GM19455 (cell line): ENCODE data around the gene ITPA.
"Not testable (repeated sequence)": the region's sequence is repeated elsewhere in the genome, so short reads cannot be mapped to it uniquely, and the experiment has no call there.

Experiments used
- ATAC-seq: cut with Tn5 transposase; IDR thresholded peaks from one replicate; pipeline ENCODE4 v1.9.1; 2021; ENCODE audit not compliant: unreplicated experiment

ITPA gene

DNA sequence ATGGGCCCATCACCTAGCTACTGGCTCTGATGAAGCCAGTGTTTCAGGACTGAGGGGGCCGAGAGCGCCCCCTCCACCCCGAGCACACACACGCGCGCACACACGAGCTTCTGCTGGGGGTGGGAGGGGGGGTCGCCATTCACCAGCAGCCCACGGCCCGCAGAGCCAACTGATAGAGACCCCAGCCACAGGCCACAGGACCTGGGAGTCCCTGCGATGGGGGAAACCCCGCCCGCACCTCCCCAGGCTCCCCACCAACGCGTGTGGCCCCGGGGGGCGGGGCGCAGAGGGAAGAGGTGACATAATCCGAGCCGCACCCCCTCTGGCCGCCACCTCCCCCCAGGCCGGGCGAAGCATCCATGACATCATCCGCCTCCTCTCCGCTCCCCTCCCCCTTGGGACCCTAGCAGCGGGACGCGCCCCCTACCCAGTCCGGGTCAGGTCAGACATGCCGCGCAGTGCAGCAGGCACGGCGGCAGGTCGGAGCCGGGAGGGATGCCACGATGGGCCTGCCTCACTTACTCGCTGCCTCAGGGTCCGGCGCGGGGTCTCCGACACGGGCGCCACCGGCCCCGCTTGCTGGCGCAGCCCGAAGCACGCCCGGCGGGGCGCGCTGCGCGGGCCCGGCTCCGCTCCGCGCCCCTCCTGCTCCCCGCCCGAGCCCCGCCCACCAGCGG lies 36.2 kb upstream of the ITPA start, which contains the start of gene LZTS3:
TSS of gene LZTS3 (minus strand) at position 617 of the 677 bp plus-strand sequence. CDS start 6,386 bp downstream, outside the sequence.
- peak; percentile 86 for ATAC-seq

DNA sequence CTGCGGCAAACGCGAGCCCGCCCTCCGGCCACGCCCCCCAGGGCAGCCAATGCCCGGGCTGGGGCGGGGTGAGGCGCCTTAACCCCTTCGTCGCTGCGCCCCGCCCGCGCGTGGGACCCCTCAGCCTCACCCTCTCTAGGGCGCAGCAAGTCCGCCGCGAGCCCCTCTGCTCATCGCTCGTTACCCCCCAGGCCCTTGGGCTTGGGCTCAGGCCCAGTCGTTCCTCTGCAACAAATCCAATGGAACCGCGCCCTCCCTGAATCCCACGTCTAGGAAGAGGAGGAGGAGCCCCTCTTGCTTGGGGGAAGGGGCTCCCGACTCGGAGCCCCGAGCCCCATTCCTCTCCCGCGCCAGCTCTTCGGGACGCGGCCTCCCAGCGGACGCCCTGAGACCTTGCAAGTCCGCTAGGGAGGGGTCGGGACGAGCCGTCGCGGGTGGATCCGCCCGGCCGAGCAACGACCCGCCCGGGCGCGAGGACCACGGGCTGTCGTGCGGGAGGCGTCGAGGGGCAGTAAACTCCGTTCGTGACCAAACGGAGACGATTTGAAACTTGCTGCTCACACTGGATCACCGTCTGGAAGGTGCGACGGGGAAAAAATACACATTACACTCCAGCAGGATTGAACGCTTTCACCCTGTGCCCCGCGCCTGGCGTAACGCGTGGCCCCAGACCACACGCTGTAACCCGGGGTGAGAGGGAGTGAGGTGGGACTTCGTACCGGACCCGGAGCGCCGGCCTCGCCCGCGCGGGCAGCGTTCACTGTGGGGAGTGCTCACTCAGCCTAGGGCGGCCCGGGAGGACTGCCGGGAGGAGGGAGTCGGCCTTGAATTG lies 35.5 kb upstream of the ITPA start:
- ATAC-seq: peak; percentile 36

DNA sequence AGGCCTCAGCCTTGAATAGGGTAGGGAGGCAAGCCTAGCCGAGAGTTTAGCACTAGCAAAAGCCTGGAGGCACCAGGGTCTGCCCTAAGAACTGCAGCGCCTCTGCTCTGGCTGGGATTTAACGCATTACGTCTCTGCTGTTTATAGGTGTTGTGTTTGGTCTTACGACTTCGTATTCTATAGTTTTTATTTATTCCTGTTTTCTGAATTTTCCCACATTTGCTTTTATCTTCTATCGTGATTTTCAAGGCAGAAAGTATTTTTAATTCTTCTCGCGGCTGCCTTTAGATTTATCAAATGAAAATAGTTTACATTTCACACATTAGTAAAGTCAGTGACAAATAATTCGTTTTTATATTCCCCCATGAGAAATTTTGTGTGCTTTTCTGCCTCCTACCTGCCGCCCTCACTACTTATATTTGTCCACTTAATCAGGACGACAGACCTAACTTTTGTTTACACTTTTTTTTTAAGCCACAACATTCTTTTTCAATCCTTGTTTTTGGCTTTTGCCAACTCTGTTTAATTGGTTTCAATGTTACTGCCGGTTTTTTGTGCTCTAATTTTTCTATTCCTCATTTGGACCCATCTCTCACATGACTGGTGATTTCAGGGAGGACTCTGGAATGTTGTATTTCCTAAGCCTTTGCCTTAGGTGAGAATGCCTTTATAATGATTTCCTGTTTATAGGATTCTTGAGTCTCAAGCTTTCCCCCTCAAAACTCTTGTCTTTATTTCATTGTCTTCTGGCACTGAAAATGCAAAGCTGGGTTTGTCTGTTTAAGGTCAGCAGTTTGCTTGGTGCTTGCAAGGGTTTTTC lies 34.6 kb upstream of the ITPA start:
- no peak for ATAC-seq

DNA sequence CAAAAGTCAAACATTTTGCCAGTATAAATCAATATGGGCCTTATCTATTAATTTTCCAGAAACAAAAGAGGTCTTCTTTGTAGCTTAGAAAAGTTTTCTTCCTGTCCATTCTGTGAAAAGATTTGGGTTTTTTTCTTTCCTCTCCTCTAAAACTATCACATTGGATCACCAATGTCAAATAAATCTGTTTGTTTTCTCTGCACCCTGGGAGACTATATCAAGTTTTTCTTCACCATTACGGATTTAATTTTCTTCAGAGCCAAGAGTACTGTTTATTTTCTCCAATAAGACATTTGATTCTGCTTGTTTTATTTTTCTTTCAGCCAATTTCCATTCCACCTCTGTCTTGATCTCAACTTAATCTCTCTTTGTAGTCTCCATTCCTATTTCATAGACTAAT lies 34.0 kb upstream of the ITPA start:
- ATAC-seq: no peak

DNA sequence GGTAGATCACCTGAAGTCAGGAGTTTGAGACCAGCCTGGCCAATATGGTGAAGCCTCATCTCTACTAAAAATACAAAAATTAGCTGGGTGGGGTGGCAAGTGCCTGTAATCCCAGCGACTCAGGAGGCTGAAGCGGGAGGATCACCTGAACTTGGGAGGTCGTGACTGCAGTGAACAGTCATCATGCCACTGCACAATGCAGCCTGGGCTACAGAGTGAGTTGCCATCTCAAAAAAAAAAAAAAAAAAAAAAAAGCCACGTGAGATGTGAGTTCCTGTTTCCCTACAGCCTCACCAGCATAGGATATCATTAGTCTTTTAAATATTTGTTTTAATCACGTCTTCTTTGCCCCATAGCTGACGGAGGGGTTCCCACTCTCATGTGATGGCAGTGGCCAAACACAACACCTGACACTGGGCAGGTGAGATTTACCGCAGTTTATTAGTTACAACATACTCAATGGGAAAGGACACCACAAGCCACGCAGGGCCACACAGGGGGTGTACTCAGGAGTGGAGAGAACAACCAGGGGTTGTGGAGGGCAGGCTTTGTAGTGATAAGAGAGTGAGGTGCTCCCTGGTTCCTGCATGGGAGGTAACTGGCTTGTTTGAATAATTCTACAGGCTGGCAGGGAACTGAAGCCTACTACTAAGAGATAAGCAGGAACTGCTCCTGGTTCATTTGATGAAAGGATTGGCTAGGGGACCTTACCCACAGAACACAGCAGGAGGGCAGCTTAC lies 31.4 kb upstream of the ITPA start:
- no peak for ATAC-seq

DNA sequence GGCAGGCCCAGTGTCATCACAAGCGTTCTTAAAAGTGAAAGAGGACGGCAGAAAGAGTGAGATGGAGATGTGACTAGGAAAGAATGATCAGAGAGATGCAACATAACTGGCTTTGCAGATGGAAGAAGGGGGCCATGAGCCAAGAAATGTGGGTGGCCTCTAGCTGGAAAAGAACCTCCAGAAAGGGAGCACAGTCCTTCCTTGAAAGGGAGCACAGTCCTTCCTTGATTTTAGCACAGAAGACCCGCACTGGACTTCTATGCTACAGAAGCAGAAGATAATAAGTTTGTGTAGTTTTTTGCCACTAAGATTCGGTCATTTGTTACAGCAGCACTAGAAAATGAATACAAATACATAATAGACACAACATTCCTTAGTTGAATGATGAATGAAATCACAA lies 29.0 kb upstream of the ITPA start:
- no peak for ATAC-seq

DNA sequence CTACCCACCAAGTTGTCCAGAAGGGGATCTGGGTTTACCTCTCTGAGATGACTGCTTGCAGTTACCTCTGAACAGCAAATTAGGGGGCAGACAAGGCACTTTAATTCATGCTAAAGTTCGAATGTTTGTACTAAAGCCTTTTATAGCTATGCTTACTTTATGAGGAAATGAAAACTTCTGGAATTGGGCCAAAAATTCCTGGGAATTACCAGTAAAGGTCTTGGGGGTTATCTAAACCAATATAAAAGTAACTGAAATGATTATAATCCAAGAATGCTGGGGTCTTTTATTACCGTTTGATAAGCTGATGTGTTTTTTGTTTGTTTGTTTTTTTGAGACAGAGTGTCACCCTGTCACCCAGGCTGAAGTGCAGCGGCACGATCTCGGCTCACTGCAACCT lies 28.0 kb upstream of the ITPA start:
- ATAC-seq: no peak

DNA sequence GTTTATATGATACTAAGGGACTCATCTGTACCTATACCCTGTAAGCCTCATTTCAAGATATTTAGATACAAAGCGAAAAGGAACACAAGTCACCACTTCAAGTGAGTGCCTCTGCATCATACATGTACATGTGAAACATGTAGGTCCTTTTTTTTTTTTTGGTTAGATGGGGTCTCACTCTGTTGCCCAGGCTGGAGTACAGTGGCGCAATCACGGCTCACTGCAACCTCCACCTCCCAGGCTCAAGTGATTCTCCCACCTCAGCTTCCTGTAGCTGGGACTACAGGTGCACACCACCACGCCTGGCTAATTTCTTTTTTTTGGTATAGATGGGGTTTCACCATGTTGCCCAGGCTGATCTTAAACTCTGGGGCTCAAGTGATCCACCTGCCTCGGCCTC lies 26.9 kb upstream of the ITPA start:
- not testable (repeated sequence) for ATAC-seq

DNA sequence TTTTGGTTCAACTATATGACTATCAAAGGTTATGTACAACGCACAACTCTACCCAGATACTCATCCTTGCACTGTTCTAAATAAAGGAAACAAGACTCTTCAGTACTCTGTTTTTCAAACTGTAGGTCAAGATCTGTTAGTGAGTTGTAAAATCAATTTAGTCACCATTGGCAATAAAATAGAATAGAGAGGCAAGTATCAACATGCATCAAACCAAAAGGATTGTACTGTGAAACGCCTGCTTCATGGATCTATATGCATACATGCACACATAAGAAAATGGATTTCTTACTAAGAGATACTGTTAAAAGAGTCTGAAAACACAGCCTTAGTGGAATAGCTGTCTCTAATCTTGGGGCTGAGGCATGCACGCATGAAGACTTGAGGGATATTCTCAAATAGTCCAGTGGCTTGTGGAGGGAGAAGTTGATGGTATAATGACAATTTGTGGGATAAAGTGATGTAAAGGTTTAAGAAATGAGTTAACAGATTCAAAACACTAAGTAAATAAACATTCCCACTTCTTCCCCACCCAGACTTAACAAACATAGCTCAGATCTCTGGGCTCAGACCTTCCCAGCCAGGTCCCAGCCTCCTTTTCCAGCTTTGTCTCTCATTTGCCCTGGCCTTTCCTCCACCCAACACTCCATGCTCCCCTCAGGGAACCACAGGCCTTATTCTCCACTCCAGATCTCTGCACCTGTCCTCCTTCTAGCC lies 25.2 kb upstream of the ITPA start:
- no peak for ATAC-seq

DNA sequence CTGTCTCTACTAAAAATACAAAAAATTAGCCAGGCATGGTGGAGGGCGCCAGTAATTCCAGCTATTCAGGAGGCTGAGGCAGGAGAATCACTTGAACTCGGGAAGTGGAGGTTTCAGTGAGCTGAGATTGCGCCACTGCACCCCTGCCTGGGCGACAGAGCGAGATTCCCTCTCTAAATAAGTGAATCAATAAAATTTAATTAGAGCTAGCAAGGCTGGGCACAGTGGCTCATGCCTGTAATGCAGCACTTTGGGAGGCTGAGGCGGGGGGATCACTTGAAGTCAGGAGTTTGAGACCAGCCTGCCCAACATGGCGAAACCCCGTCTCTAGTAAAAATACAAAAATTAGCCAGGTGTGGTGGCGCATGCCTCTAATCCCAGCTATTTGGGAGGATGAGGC lies 21.4 kb upstream of the ITPA start:
- not testable (repeated sequence) for ATAC-seq

DNA sequence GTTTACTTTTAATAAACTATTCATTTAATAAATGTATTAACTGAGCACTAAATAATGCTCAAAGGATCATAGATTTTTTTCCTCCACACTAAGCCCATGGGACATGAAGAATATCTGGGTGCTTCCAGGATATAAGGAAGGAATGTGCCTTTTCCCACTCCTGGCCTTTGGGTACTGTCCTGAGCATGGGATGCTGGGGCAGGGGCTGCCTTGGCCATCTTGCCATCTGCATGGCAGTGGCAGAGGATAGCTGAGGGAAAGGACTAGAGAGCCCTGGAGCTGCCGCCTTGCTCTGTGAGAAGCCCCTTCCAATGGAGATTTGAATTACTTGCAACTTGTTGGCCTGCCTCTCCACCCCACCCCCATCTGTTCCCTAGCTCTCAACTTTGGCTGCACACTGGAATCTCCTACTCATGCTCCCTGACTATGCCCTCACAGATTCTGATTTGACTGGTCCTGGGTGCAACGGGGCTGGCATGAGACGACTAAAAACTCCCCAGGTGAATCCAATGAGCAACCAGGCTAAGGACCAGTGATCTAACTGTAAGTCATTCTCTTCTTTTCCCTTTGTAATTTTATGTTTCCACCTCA lies 20.4 kb upstream of the ITPA start:
- no peak for ATAC-seq

DNA sequence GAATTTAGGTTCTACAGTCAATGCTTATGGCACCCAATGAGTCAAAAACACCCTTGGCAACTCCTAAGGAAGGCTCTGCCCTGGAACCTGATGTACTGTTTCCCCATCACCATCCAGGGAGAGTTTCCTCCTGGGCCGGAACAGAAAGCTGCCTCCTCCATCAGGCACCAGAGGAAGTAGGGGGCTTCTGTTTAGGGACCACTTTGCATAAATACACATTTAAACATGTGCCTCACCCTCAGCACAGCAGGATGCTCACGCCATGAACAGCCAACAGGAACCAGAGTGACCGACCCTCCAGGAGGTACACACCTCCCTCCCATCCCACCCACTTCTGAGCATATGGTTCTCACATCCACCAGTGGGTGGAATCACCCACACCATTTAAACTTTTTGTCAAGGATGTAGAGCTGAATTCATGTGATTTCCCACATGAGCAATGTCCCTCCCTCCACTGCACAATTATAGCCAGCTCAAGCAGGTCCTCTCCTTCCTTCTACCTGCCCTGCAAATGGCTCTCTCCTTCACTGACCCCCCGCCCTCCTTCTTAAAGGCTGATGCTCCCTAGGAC lies 19.7 kb upstream of the ITPA start:
- no peak for ATAC-seq

DNA sequence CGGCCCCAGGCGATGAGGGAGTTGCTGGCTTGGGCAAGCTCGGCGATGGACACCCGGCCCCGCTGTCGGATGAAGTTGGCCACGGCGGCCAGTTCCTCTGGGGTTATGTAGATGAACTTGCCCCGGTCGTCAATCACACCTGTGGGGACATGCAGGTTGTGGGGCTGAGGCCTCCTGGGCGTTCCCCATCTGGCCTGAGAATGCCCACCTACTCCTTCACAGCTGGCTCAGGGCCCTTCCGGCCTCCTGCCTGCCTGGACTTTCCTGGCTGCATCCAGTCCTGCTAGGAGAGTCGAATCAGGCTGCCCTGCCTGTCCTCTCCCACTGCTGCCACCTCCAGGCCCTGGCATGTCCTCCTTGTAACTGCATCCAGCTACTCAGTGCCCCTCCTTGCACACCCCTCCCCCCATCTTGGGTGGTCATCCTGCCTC lies 18.6 kb upstream of the ITPA start:
- no peak for ATAC-seq

DNA sequence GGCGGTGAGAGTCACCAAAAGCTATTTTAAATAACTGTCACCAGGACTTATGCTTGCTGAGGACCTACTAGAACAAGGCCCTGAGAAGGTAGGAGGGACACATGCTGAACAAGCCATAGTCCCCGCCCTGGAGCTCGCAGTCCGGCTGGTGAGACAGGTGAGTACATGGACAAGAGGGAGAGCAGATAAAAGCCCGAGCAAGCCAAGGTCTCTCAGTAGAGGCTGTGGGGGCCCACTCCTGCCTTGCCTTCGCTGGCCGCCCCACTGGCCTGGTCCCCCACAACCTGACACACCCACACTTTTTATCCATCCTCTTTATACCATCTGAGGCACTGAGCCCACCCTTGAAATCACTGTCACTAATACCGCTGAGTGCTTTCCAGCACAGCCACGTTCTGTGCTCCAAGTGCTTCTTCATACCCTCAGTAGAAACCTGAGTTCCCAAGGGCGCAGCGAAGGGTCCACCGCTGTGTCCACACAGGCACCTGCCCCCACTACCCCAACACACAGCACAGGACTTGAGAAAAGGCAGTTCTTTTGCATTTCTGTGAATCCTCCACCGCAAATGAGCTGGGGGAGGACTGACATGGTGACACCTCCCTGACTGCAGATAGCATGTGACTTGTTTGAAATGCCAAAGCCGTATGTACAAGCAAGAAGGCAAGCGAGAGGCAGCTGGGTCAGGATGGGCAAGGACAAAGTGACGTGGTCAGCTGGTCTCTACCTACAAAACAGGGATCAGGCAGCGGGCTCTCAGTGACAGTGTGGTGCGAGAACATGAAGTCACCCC lies 16.9 kb upstream of the ITPA start:
- no peak for ATAC-seq

DNA sequence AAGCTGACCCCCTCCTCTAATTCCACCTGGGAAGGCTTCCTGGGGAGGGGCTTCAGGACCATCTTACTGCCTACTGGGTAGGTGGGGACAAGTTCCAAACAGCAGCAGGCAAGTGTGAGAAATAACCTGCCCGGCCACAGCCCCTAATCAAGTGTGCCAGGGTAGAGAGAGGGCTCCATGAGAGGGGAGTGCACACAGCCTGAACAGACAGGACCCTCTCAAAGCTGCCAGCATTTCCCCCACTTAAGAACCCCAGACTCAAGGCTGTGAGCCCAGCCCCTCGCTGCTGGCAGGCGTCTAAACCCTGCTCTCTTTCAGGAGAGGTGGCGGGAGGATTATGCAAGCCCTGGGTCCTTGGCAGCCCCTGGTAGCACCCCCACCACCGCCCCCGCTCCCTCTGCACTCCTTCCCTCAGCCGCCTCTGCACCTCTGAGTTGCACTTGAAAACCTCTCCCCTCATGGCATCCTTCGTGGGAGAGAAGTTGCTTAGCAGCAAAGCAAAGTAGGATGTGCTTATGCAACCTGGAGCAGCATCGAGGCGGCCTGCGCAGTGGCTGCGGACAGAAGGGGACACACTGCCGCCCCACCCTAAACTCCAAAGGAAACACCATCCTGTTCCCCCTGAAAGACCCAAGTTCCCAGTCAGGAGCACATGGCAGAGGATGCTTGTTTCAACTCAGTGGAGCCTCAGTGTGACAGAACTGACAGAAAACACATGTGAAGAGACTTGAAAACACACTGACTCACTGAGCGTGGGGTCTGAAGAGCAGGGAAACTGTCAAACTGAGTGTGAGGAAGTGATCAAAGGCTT lies 15.3 kb upstream of the ITPA start:
- no peak for ATAC-seq

DNA sequence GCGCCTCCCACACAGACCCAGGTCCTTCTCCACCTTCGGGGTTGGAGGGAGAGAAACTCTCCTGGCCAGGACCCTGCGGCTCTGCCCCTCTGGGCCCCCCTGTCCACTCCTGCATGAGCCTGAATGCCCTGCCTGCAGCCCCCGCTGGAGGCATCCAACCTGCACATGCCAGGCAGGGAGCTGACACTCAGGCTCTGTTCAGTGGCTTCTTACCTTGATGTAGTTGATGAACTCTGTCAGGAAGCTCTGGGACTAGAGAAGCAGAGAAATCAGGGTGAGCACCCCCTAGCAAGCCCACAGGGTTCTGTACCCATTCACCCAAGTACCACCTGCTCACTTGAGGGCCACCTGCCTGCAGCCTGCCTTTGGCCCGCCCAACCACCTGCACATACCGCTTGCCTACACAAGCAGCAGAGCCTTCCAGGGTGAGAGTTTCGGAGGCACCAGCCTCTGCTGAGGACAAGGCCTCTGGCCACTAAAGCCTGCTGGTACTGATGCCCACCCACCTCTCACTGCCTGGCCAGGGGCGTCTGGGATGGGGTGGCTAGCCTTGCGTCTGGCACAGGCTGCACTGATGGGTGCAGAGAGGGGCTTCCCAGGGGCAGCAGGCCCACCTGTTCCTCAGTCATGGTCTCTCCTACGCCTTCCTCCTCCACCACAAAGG lies 14.5 kb upstream of the ITPA start:
- ATAC-seq: no peak

DNA sequence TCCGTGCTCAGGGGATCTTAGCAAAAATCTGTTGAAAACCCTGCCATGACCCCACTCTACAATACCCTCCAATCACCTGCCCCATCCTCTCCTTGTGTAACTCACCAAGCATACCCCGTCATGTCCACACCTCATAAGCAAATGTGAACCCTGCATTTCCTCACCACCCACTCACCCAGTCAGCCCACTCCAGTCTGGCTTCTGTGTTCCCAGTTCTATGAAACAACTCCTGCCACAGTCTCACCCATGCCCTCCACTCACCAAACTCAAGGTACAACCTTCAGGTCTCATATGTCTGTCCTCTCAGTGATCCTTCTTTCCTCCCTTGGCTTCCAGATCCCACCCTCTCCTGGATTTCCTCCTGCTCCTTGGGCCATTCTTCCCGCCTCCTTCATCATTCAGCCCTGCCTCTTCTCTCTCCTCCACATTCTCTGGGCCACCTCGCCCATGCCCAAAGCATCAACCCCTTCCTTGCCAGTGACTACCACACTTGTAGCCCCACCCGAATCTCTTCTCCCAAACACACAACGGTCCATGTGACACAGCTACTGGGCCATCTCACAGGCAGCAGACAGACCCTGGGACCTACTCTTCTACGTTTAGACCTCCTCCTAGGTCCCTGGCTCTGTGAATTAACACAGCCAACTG lies 13.6 kb upstream of the ITPA start:
- no peak for ATAC-seq
